OCI-LY7 (cell line): ENCODE results near the gene PAK6. TPM values are rescaled to one million over a fixed set of nuclear protein-coding genes. Genes with fewer than 3 reads are reported as not detected.
A peak's percentile ranks its signal among the peaks of the same experiment; 100 is the strongest.

ENCODE experiments used
- BruUV-seq: library from RNA; stranded (reverse); fragments of 400-500 nt; replicated peaks from 2 replicates; lab custom pipeline; 2021; lab: Mats Ljungman, UMichigan
- CTCF ChIA-PET: fragments of 300-600 bp; sonication (Branson Sonifier 250); formaldehyde crosslinking; loops from one replicate; lab custom pipeline; 2022; ENCODE audit warnings: antibody characterized with exemption; ENCODE audit not compliant: unreplicated experiment; lab: Charles Lee
- POLR2A ChIA-PET: fragments of 300-600 bp; sonication (Branson Sonifier 250); formaldehyde crosslinking; loops from one replicate; lab custom pipeline; 2022; ENCODE audit warnings: antibody characterized with exemption; lab: Charles Lee
- DNase-seq: peaks from one replicate; pipeline ENCODE4 v3.0.0-alpha.2; 2015; ENCODE audit warnings: low spot score
- H2AFZ ChIP-seq: fragments of 200-600 bp; sonication (generic), shearing (Covaris generic); 2 replicates; pipeline ENCODE4 v1.6.1; 2014; ENCODE audit warnings: mild to moderate bottlenecking, antibody characterized with exemption, low read length, moderate library complexity
- H3K27ac ChIP-seq: fragments of 200-600 bp; sonication (generic); 2 replicates; pipeline ENCODE4 v1.5.1; 2014; ENCODE audit warnings: mixed run types, low read depth, mild to moderate bottlenecking, moderate library complexity, low read length, inconsistent platforms; ENCODE audit not compliant: poor library complexity, severe bottlenecking
- H3K36me3 ChIP-seq: fragments of 200-600 bp; sonication (generic); 2 replicates; pipeline ENCODE4 v1.6.1; 2014; ENCODE audit warnings: mild to moderate bottlenecking, antibody characterized with exemption, low read length, moderate library complexity, mixed read lengths; ENCODE audit not compliant: insufficient read depth
- H3K4me1 ChIP-seq: fragments of 200-600 bp; sonication (generic); 2 replicates; pipeline ENCODE4 v1.5.1; 2014; ENCODE audit warnings: mild to moderate bottlenecking, low read length; ENCODE audit not compliant: insufficient read depth, poor library complexity, severe bottlenecking
- H3K4me2 ChIP-seq: fragments of 200-600 bp; sonication (generic); 2 replicates; pipeline ENCODE4 v1.6.1; 2014; ENCODE audit warnings: mild to moderate bottlenecking, low read length
- H3K4me3 ChIP-seq: fragments of 200-600 bp; sonication (generic); 2 replicates; pipeline ENCODE4 v1.5.1; 2014; ENCODE audit warnings: mild to moderate bottlenecking, low read depth, low read length; ENCODE audit not compliant: poor library complexity, severe bottlenecking
- H3K79me2 ChIP-seq: fragments of 200-600 bp; sonication (generic); 2 replicates; pipeline ENCODE4 v1.6.1; 2016; ENCODE audit warnings: low read depth, mild to moderate bottlenecking, low read length, moderate library complexity, mixed read lengths; ENCODE audit not compliant: insufficient read depth
- H3K9me2 ChIP-seq: fragments of 200-600 bp; sonication (generic); 2 replicates; pipeline ENCODE4 v1.6.1; 2016; ENCODE audit warnings: mild to moderate bottlenecking, low read length, mixed read lengths; ENCODE audit not compliant: insufficient read depth
- H3K9me3 ChIP-seq: fragments of 200-600 bp; sonication (generic); 2 replicates; pipeline ENCODE4 v1.6.1; 2014; ENCODE audit warnings: mild to moderate bottlenecking, mixed run types, low read length, mixed read lengths
- H4K20me1 ChIP-seq: fragments of 200-600 bp; sonication (generic); 2 replicates; pipeline ENCODE4 v1.6.1; 2014; ENCODE audit warnings: mild to moderate bottlenecking, antibody characterized with exemption, low read length, moderate library complexity, mixed read lengths; ENCODE audit not compliant: insufficient read depth
- EZH2phosphoT487 ChIP-seq: fragments of 200-600 bp; sonication (generic); IDR thresholded peaks from 2 replicates; pipeline ENCODE4 v1.6.1; 2018; ENCODE audit warnings: low read depth, borderline replicate concordance, mild to moderate bottlenecking, mixed run types, antibody characterized with exemption, low read length, moderate library complexity, mixed read lengths
- intact Hi-C: fragments of 100-400 bp; cut with micrococcal nuclease; formaldehyde crosslinking; loops from one replicate; pipeline ENCODE4 v1.10.0; 2022; ENCODE audit not compliant: unreplicated experiment
- total RNA-seq, 2 experiments: library from RNA; depleted of rRNA in 1 of 2; stranded (reverse); fragments of >200 nt in 1 of 2; shearing (Covaris generic) in 1 of 2; gene quantifications; 2 replicates each; pipeline ENCODE4 v1.2.3, GENCODE V29; 2014 to 2022
- TF ChIP-seq, protein P1 (sequence below): fragments of 200-600 bp; sonication (generic); conservative IDR thresholded peaks from 2 replicates; pipeline ENCODE4 v1.5.1; 2014; ENCODE audit warnings: mild to moderate bottlenecking, antibody characterized with exemption, low read length, moderate library complexity, mixed read lengths

PAK6 gene
- total RNA-seq, 2 experiments from 2014 or later: 0.03 TPM; not detected in 1

DNA sequence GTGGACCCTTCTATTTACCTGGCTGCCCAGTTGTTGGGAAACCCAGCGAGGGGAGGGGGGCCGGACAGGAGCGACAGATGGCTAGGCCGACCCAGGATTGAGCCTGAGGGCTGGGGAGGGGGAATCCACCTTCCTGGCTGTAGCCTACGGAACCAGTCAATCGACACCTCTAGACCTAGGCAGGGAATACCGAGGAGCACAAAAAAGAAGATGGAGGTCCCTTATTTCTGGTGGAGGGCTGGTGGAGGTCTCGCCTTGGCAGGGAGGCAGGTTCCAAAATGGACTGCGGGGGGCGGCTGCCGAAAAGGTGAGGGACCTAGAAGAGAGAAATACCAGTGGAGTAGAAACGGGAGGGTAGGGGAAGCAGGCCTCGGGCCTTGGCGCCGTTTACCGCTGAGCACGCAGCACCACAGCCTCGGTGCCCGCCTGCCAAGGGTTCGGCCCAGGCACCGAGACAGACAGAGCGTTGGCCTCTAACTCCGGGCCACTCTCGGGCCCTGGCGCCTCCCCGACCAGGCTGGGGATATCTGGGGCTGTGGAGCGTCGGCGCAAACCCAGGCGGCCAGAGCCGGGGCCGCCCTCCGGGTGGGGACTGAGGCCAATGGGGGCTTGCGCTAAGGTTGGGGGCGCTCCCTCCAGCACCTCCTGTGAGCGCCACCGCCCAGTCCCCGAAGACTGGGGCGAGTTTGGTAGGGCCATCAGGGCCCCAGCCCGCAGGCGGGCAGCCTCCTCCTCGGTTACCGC, 42.4 kb downstream of the PAK6 start:
- Histone ChIP-seq H3K9me2 (no peaks in the 10 kb centered on the region), H3K36me3 (no peaks in the 10 kb centered on the region), H4K20me1 (no peaks in the 10 kb centered on the region), H3K4me1 (peaks cover 13% of the 10 kb centered on the region), H3K9me3 (no peaks in the 10 kb centered on the region), H3K4me2 (no peak overlapping the region), H3K4me3 (no peak overlapping the region), H3K79me2 (no peaks in the 10 kb centered on the region), H3K27ac (no peak overlapping the region), H2AFZ (no peak overlapping the region)
- CTCF ChIA-PET: no interaction called here
- intact Hi-C loops: no loop called here
- POLR2A ChIA-PET: no interaction called here
- TF ChIP-seq, protein P1, sequence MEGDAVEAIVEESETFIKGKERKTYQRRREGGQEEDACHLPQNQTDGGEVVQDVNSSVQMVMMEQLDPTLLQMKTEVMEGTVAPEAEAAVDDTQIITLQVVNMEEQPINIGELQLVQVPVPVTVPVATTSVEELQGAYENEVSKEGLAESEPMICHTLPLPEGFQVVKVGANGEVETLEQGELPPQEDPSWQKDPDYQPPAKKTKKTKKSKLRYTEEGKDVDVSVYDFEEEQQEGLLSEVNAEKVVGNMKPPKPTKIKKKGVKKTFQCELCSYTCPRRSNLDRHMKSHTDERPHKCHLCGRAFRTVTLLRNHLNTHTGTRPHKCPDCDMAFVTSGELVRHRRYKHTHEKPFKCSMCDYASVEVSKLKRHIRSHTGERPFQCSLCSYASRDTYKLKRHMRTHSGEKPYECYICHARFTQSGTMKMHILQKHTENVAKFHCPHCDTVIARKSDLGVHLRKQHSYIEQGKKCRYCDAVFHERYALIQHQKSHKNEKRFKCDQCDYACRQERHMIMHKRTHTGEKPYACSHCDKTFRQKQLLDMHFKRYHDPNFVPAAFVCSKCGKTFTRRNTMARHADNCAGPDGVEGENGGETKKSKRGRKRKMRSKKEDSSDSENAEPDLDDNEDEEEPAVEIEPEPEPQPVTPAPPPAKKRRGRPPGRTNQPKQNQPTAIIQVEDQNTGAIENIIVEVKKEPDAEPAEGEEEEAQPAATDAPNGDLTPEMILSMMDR: no peak
- TF ChIP-seq EZH2phosphoT487: no peak
- DNase-seq: no peak
- no TSS peak for BruUV-seq

DNA sequence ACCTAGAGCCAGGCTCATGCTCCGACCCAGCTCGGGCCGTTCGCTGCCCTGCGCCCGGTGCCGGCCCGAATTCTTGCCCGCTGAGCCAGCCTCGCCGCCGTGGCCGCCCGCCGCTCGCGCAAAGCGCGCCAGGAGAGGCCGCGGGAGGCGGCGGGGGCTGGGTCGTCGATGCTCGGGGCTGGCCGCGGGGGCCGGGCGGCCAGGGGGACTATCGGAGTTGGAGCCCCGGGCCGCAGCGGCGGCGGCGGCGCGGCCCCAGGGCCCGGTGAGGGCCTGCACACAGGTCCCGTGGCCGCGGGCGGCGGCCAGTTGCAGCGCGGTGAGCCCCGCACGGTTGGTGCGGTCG, 42.9 kb downstream of the PAK6 start:
- H3K9me2 ChIP-seq: no peaks in the 10 kb centered on the region
- no peak overlapping the region for H3K4me3 ChIP-seq
- TF ChIP-seq EZH2phosphoT487: no peak
- TF ChIP-seq, protein P1: no peak
- no peaks in the 10 kb centered on the region for H3K79me2 ChIP-seq
- no peak for DNase-seq
- POLR2A ChIA-PET: no interaction called here
- intact Hi-C loops: no loop called here
- H3K36me3 ChIP-seq: no peaks in the 10 kb centered on the region
- no TSS peak for BruUV-seq
- H3K27ac ChIP-seq: no peak overlapping the region
- H3K4me2 ChIP-seq: no peak overlapping the region
- no peaks in the 10 kb centered on the region for H3K9me3 ChIP-seq
- CTCF ChIA-PET: no interaction called here
- H4K20me1 ChIP-seq: no peaks in the 10 kb centered on the region
- H3K4me1 ChIP-seq: peaks cover 13% of the 10 kb centered on the region
- H2AFZ ChIP-seq: no peak overlapping the region

DNA sequence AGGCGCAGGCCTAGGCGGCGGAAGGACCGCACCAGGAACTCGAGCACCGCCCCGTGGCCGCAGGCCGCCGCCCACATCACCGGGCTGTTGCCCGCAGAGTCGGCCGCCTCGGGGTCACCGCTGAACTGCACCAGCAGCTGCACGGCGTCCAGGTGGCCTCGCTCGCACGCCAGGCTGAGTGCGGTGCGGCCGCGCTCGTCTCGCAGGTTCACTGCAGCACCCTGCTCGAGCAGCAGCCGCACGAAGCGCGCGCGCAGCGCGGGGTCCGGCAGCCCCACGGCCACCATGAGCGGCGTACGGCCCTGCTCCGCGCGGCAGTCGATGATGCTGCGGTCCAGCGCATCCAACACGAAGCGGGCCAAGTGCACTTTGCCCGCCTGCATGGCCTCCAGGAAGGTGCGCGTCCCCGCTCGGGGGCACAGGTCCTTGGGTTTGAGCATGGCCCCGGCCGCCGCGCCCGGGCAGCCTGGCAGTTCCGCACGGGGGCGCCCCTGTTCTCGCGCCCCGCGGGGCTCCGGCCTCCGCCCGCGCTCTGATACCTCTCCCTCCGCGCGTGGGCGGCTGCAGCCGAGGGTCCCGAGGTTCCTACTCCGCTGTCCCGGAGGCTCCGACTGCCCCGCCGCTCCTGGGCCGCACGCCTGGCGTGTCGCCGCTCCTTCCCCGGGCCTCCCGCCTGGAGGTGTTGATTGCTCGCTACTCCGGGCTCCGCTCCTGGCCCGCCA, 43.4 kb downstream of the PAK6 start:
- H3K4me3 ChIP-seq: no peak overlapping the region
- H2AFZ ChIP-seq: no peak overlapping the region
- intact Hi-C loops: no loop called here
- no peaks in the 10 kb centered on the region for H4K20me1 ChIP-seq
- peak overlapping the region; percentile 19; the same call in 1 of the 2 replicates for H3K4me2 ChIP-seq
- no peaks in the 10 kb centered on the region for H3K9me2 ChIP-seq
- H3K79me2 ChIP-seq: no peaks in the 10 kb centered on the region
- ChIA-PET POLR2A (no interaction called here), CTCF (no interaction called here)
- H3K4me1 ChIP-seq: peaks cover 9% of the 10 kb centered on the region
- no TSS peak for BruUV-seq
- no peak for TF ChIP-seq EZH2phosphoT487
- TF ChIP-seq, protein P1: peak; percentile 58
- no peak overlapping the region for H3K27ac ChIP-seq
- no peak for DNase-seq
- H3K9me3 ChIP-seq: no peaks in the 10 kb centered on the region
- no peaks in the 10 kb centered on the region for H3K36me3 ChIP-seq
